Loucy (cell line): ENCODE measurements around the gene CCDC184.

Experiments
- H2AFZ ChIP-seq: fragments of 200-600 bp; sonication (generic); 2 replicates; pipeline ENCODE4 v1.6.0; 2016; ENCODE audit warnings: antibody characterized with exemption, mild to moderate bottlenecking, low read length, moderate library complexity
- H3F3A ChIP-seq: fragments of 200-600 bp; 2 replicates; pipeline ENCODE4 v1.6.0; 2016; ENCODE audit warnings: antibody characterized with exemption, low read depth, mild to moderate bottlenecking
- H3K27me3 ChIP-seq: fragments of 200-600 bp; sonication (generic); 2 replicates; pipeline ENCODE4 v1.6.1; 2014; ENCODE audit warnings: low read length, mild to moderate bottlenecking; ENCODE audit not compliant: insufficient read depth, poor library complexity, severe bottlenecking
- H3K36me3 ChIP-seq: fragments of 200-600 bp; sonication (generic); 2 replicates; pipeline ENCODE4 v1.6.1; 2016; ENCODE audit warnings: low read length; ENCODE audit not compliant: insufficient read depth
- H3K4me1 ChIP-seq: fragments of 200-600 bp; sonication (generic); 2 replicates; pipeline ENCODE4 v1.5.1; 2014; ENCODE audit warnings: low read length, mild to moderate bottlenecking; ENCODE audit not compliant: insufficient read depth, poor library complexity, severe bottlenecking
- H3K4me2 ChIP-seq: fragments of 200-600 bp; sonication (generic); 2 replicates; pipeline ENCODE4 v1.6.0; 2014; ENCODE audit warnings: antibody characterized with exemption, low read length, low read depth, mild to moderate bottlenecking; ENCODE audit not compliant: poor library complexity, severe bottlenecking
- H3K4me3 ChIP-seq: fragments of 200-600 bp; sonication (generic); 2 replicates; pipeline ENCODE4 v1.5.1; 2014; ENCODE audit warnings: low read length, mild to moderate bottlenecking, mixed read lengths; ENCODE audit not compliant: poor library complexity, severe bottlenecking
- H3K79me2 ChIP-seq: fragments of 200-600 bp; sonication (generic); 2 replicates; pipeline ENCODE4 v1.6.1; 2014; ENCODE audit warnings: low read length; ENCODE audit not compliant: insufficient read depth
- H3K9ac ChIP-seq: fragments of 200-600 bp; sonication (generic); 2 replicates; pipeline ENCODE4 v1.6.0; 2014; ENCODE audit warnings: mild to moderate bottlenecking, low read depth, low read length, moderate library complexity; ENCODE audit not compliant: poor library complexity, severe bottlenecking
- H3K9me2 ChIP-seq: fragments of 200-600 bp; sonication (generic); replicated peaks from 2 replicates; pipeline ENCODE4 v1.6.1; 2016; ENCODE audit warnings: low read depth, low read length, mixed read lengths
- H3K9me3 ChIP-seq: fragments of 200-600 bp; sonication (generic); 2 replicates; pipeline ENCODE4 v1.6.1; 2014; ENCODE audit warnings: mild to moderate bottlenecking, antibody characterized with exemption, low read length, low read depth; ENCODE audit not compliant: insufficient read depth
- H4K20me1 ChIP-seq: fragments of 200-600 bp; sonication (generic); 2 replicates; pipeline ENCODE4 v1.6.0; 2014; ENCODE audit warnings: antibody characterized with exemption, low read length, mild to moderate bottlenecking; ENCODE audit not compliant: insufficient read depth, poor library complexity, severe bottlenecking
- CTCF ChIP-seq: fragments of 200-600 bp; sonication (generic); conservative IDR thresholded peaks from 2 replicates; pipeline ENCODE4 v1.5.1; 2014; ENCODE audit warnings: mild to moderate bottlenecking, antibody characterized with exemption, low read length
- EZH2phosphoT487 ChIP-seq: fragments of 200-600 bp; IDR thresholded peaks from 2 replicates; pipeline ENCODE4 v1.6.1; 2018; ENCODE audit warnings: antibody characterized with exemption, mild to moderate bottlenecking, moderate library complexity, borderline replicate concordance

Gene CCDC184

DNA sequence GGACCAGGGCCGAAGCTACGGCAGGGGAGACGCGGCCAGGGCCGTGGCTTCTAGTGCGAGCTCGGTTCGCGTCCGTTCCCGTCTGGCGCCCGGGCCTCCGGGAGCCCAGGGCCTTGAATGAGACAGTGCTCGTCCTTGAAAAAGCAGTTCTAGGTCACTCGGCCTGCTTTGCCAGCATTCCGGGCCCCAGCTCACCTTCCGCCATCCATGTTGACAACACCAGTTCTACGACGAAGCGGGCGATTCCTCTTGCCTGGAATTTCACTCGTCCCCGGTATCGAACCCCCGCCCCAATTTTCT is 15.2 kb downstream of the CCDC184 start:
- Histone ChIP-seq H2AFZ (peak overlapping the region; percentile 98), H3K27me3 (no peaks in the 10 kb centered on the region)

DNA sequence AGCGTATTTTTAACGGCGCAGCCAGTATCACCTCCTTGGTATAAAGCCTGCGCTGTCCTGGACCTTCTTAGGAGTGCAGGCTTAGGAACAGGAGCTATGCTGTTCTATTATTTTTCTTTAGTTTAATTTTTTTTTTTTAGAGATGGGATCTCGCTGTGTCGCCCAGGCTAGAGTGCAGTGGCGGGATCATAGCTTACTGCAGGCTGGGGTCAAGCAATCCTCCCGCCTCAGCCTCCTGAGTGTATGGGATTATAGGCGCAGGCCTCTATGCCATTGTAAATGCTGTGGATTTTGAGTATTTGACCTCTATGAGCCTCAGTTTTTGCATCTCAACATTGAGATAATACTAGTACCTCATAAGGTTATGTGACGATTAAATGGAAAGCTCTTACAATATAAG is 15.5 kb downstream of the CCDC184 start:
- H3K9me3 ChIP-seq: no peaks in the 10 kb centered on the region
- peak overlapping the region; percentile 96 for H3K9ac ChIP-seq
- peaks cover 15% of the 10 kb centered on the region for H3K79me2 ChIP-seq
- TF ChIP-seq CTCF: no peak
- TF ChIP-seq EZH2phosphoT487: no peak
- H3K9me2 ChIP-seq: no peaks in the 10 kb centered on the region
- H3K4me3 ChIP-seq: peak overlapping the region; percentile 92
- peaks cover 8% of the 10 kb centered on the region for H4K20me1 ChIP-seq
- H2AFZ ChIP-seq: no peak overlapping the region
- no peaks in the 10 kb centered on the region for H3F3A ChIP-seq
- no peaks in the 10 kb centered on the region for H3K36me3 ChIP-seq
- peaks cover 37% of the 10 kb centered on the region for H3K4me1 ChIP-seq
- no peaks in the 10 kb centered on the region for H3K27me3 ChIP-seq
- peak overlapping the region; percentile 95 for H3K4me2 ChIP-seq

More for the DNA sequence above, 15.2 kb downstream of the CCDC184 start:
- peaks cover 15% of the 10 kb centered on the region for H3K79me2 ChIP-seq
- H3K36me3 ChIP-seq: no peaks in the 10 kb centered on the region
- H3K4me2 ChIP-seq: peak overlapping the region; percentile 95
- H3K4me1 ChIP-seq: peaks cover 40% of the 10 kb centered on the region
- H4K20me1 ChIP-seq: peaks cover 8% of the 10 kb centered on the region
- no peaks in the 10 kb centered on the region for H3K9me3 ChIP-seq
- H3F3A ChIP-seq: no peaks in the 10 kb centered on the region
- no peaks in the 10 kb centered on the region for H3K9me2 ChIP-seq
- TF ChIP-seq EZH2phosphoT487 (no peak), CTCF (no peak)
- peak overlapping the region; percentile 92 for H3K4me3 ChIP-seq
- peak overlapping the region; percentile 96 for H3K9ac ChIP-seq

- peaks cover 37% of the 10 kb centered on the region for H3K4me1 ChIP-seq
- peaks cover 15% of the 10 kb centered on the region for H3K79me2 ChIP-seq
- H3K9me2 ChIP-seq: no peaks in the 10 kb centered on the region
- H3K9me3 ChIP-seq: no peaks in the 10 kb centered on the region
- peak overlapping the region; percentile 95 for H3K4me2 ChIP-seq
- H3F3A ChIP-seq: no peaks in the 10 kb centered on the region
- no peak overlapping the region for H2AFZ ChIP-seq
- peak overlapping the region; percentile 96 for H3K9ac ChIP-seq
- no peaks in the 10 kb centered on the region for H3K36me3 ChIP-seq
- H3K27me3 ChIP-seq: no peaks in the 10 kb centered on the region
- TF ChIP-seq EZH2phosphoT487 (no peak), CTCF (no peak)
- peaks cover 8% of the 10 kb centered on the region for H4K20me1 ChIP-seq
- H3K4me3 ChIP-seq: peak overlapping the region; percentile 92
These were observed 16.4 kb downstream of the CCDC184 start for GRCh38 chr12:48199774-48200221.
